Gastrocnemius medialis (tissue), 4 donors: Measurements from ENCODE around the gene LSP1.

ENCODE experiments used
- CTCF ChIP-seq, 5 experiments: fragments of 450-650 bp in 3 of 5; fragments of 200-600 bp in 2 of 5; sonication (generic) in 2 of 5; IDR thresholded peaks in 4 of 5; conservative IDR thresholded peaks in 1 of 5; 1 replicate in 4 of 5; 2 replicates in 1 of 5; pipeline ENCODE4 v1.5.1; 2016 to 2019; ENCODE audit warnings: antibody characterized with exemption in 5 of 5, mild to moderate bottlenecking in 3 of 5, moderate library complexity in 3 of 5
- POLR2A ChIP-seq, 2 donors: fragments of 450-650 bp; IDR thresholded peaks; one replicate each; pipeline ENCODE4 v1.6.1; 2017; ENCODE audit warnings: antibody characterized with exemption in 2 of 2, mild to moderate bottlenecking in 2 of 2, moderate library complexity in 2 of 2

- TF ChIP-seq POLR2A (IDR thresholded peaks at IDR 0.05) (no peak), CTCF (IDR thresholded peaks at IDR 0.05 in 4 of 5, conservative IDR thresholded peaks at IDR 0.05 in 1 of 5) (no peak)
These were observed 12.0 kb upstream of the LSP1 start for GRCh38 chr11:1840780-1841480.
